GM23338 (cell line): ENCODE data around the gene COL6A1. TPM values are rescaled to one million over a fixed set of nuclear protein-coding genes. Genes with fewer than 3 reads are reported as not detected.

Experiments
- ATAC-seq: fragments of 200-7000 bp; cut with Tn5 transposase; 3 replicates; pipeline ENCODE4 v1.9.1; 2020
- DNase-seq: peaks from one replicate; pipeline ENCODE4 v3.0.0-alpha.2; 2015; ENCODE audit warnings: low spot score
- H2AFZ ChIP-seq: fragments of 200-600 bp; sonication (generic); 2 replicates; pipeline ENCODE4 v1.8.0; 2016; ENCODE audit warnings: antibody characterized with exemption, mild to moderate bottlenecking, moderate library complexity
- H3F3A ChIP-seq: fragments of 200-600 bp; sonication (generic); replicated peaks from 2 replicates; pipeline ENCODE4 v1.8.0; 2017; ENCODE audit warnings: antibody characterized with exemption, mixed run types, low read depth
- H3K27ac ChIP-seq: fragments of 200-600 bp; sonication (generic); 2 replicates; pipeline ENCODE4 v1.6.1; 2016; ENCODE audit warnings: low read depth
- H3K27me3 ChIP-seq: fragments of 200-600 bp; sonication (generic); 2 replicates; pipeline ENCODE4 v1.8.0; 2016; ENCODE audit warnings: mild to moderate bottlenecking, mixed run types, moderate library complexity; ENCODE audit not compliant: insufficient read depth
- H3K36me3 ChIP-seq: fragments of 200-600 bp; sonication (generic); 2 replicates; pipeline ENCODE4 v1.8.0; 2016; ENCODE audit warnings: mild to moderate bottlenecking; ENCODE audit not compliant: insufficient read depth
- H3K4me1 ChIP-seq: fragments of 200-600 bp; sonication (generic); 2 replicates; pipeline ENCODE4 v1.8.0; 2016; ENCODE audit warnings: mild to moderate bottlenecking, moderate library complexity; ENCODE audit not compliant: insufficient read depth
- H3K4me2 ChIP-seq: fragments of 200-600 bp; sonication (generic); 2 replicates; pipeline ENCODE4 v1.7.1; 2017; ENCODE audit warnings: mixed run types
- H3K4me3 ChIP-seq: fragments of 200-600 bp; sonication (generic); 2 replicates; pipeline ENCODE4 v1.6.1; 2016; ENCODE audit warnings: mixed run types
- H3K79me2 ChIP-seq: fragments of 200-600 bp; sonication (generic); replicated peaks from 2 replicates; pipeline ENCODE4 v1.8.0; 2017; ENCODE audit warnings: mild to moderate bottlenecking; ENCODE audit not compliant: insufficient read depth
- H3K9me2 ChIP-seq: fragments of 200-600 bp; sonication (generic); 2 replicates; pipeline ENCODE4 v1.8.0; 2017; ENCODE audit not compliant: insufficient read depth
- H4K20me1 ChIP-seq: fragments of 200-600 bp; sonication (generic); replicated peaks from 2 replicates; pipeline ENCODE4 v1.8.0; 2017; ENCODE audit warnings: mild to moderate bottlenecking; ENCODE audit not compliant: insufficient read depth
- H3K27ac Mint-ChIP-seq: 2 replicates; pipeline ENCODE4 v1.8.0; 2020; ENCODE audit warnings: inconsistent platforms, mild to moderate bottlenecking, moderate library complexity, mixed read lengths
- H3K27me3 Mint-ChIP-seq: 3 replicates; pipeline ENCODE4 v1.8.0; 2022; ENCODE audit warnings: low read depth, mild to moderate bottlenecking, moderate library complexity, mixed read lengths, inconsistent platforms; ENCODE audit not compliant: insufficient read depth, poor library complexity
- H3K36me3 Mint-ChIP-seq: 3 replicates; pipeline ENCODE4 v1.8.0; 2021; ENCODE audit warnings: low read depth, mild to moderate bottlenecking, inconsistent platforms, moderate library complexity, mixed read lengths
- H3K4me1 Mint-ChIP-seq: 3 replicates; pipeline ENCODE4 v1.8.0; 2020; ENCODE audit warnings: mild to moderate bottlenecking, inconsistent platforms, mixed read lengths
- H3K4me3 Mint-ChIP-seq: 3 replicates; pipeline ENCODE4 v1.8.0; 2021; ENCODE audit warnings: moderate library complexity, mild to moderate bottlenecking, inconsistent platforms, mixed read lengths
- H3K9me3 Mint-ChIP-seq: 3 replicates; pipeline ENCODE4 v1.8.0; 2020; ENCODE audit warnings: moderate library complexity, mild to moderate bottlenecking, inconsistent platforms, mixed read lengths
- EZH2 ChIP-seq: fragments of 200-600 bp; sonication (generic); IDR thresholded peaks from one replicate; pipeline ENCODE4 v1.8.0; 2017; ENCODE audit warnings: antibody characterized with exemption, mild to moderate bottlenecking, low read depth; ENCODE audit not compliant: unreplicated experiment
- JUNB ChIP-seq: IDR thresholded peaks from one replicate; pipeline ENCODE4 v1.6.1; 2016; ENCODE audit warnings: antibody characterized with exemption; ENCODE audit not compliant: unreplicated experiment
- NANOG ChIP-seq: IDR thresholded peaks from 2 replicates; pipeline ENCODE4 v1.6.1; 2016; ENCODE audit warnings: antibody characterized with exemption, borderline replicate concordance
- STAT1 ChIP-seq: IDR thresholded peaks from one replicate; pipeline ENCODE4 v1.6.1; 2016; ENCODE audit warnings: antibody characterized with exemption; ENCODE audit not compliant: unreplicated experiment
- ZNF114 ChIP-seq: fragments of 250-450 bp; sonication (Bioruptor Pico); IDR thresholded peaks from 2 replicates; pipeline ENCODE4 v1.5.0; 2020; ENCODE audit warnings: mild to moderate bottlenecking, moderate library complexity
- ZNF331 ChIP-seq: fragments of 250-450 bp; sonication (Bioruptor Pico); IDR thresholded peaks from 2 replicates; pipeline ENCODE4 v1.5.0; 2020; ENCODE audit warnings: low read depth, mild to moderate bottlenecking, moderate library complexity
- polyA plus RNA-seq: library from polyadenylated mRNA; unstranded; fragments of >200 nt; fragmentation: Nextera tagmentation; extraction: Ambion mirVana; gene quantifications from 2 replicates; pipeline ENCODE4 v1.2.1, GENCODE V29; 2016
- total RNA-seq: library from RNA; depleted of rRNA; stranded (reverse); fragments of >200 nt; shearing (Covaris generic); gene quantifications from 2 replicates; pipeline ENCODE4 v1.2.3, GENCODE V29; 2014
- TF ChIP-seq, protein P1 (sequence below): IDR thresholded peaks from 2 replicates; pipeline ENCODE4 v1.6.1; 2016; ENCODE audit warnings: antibody characterized with exemption
- TF ChIP-seq, protein P2 (sequence below): IDR thresholded peaks from one replicate; pipeline ENCODE4 v1.6.1; 2018; ENCODE audit warnings: antibody characterized with exemption; ENCODE audit not compliant: unreplicated experiment
- TF ChIP-seq, protein P3 (sequence below), 2 experiments: fragments of 200-600 bp in 1 of 2; sonication (generic) in 1 of 2; conservative IDR thresholded peaks; 2 replicates each; pipeline versions ENCODE4 v1.5.1 to v1.6.1; 2016 to 2017; ENCODE audit warnings: antibody characterized with exemption in 2 of 2, low read depth in 2 of 2, mild to moderate bottlenecking in 2 of 2, moderate library complexity in 1 of 2

The COL6A1 gene
- total and polyA plus RNA-seq, 2 experiments from 2014 or later = 76.0 to 180 TPM

DNA sequence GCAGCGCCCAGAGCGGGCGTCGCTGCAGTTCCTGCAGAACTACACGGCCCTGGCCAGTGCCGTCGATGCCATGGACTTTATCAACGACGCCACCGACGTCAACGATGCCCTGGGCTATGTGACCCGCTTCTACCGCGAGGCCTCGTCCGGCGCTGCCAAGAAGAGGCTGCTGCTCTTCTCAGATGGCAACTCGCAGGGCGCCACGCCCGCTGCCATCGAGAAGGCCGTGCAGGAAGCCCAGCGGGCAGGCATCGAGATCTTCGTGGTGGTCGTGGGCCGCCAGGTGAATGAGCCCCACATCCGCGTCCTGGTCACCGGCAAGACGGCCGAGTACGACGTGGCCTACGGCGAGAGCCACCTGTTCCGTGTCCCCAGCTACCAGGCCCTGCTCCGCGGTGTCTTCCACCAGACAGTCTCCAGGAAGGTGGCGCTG lies 22.0 kb downstream of the COL6A1 start (continued):
- TF ChIP-seq, protein P1, sequence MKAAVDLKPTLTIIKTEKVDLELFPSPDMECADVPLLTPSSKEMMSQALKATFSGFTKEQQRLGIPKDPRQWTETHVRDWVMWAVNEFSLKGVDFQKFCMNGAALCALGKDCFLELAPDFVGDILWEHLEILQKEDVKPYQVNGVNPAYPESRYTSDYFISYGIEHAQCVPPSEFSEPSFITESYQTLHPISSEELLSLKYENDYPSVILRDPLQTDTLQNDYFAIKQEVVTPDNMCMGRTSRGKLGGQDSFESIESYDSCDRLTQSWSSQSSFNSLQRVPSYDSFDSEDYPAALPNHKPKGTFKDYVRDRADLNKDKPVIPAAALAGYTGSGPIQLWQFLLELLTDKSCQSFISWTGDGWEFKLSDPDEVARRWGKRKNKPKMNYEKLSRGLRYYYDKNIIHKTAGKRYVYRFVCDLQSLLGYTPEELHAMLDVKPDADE = no peak
- TF ChIP-seq ZNF114 (no peak), EZH2 (no peak), NANOG (no peak), JUNB (no peak), STAT1 (no peak), ZNF331 (no peak)
- TF ChIP-seq, protein P2, sequence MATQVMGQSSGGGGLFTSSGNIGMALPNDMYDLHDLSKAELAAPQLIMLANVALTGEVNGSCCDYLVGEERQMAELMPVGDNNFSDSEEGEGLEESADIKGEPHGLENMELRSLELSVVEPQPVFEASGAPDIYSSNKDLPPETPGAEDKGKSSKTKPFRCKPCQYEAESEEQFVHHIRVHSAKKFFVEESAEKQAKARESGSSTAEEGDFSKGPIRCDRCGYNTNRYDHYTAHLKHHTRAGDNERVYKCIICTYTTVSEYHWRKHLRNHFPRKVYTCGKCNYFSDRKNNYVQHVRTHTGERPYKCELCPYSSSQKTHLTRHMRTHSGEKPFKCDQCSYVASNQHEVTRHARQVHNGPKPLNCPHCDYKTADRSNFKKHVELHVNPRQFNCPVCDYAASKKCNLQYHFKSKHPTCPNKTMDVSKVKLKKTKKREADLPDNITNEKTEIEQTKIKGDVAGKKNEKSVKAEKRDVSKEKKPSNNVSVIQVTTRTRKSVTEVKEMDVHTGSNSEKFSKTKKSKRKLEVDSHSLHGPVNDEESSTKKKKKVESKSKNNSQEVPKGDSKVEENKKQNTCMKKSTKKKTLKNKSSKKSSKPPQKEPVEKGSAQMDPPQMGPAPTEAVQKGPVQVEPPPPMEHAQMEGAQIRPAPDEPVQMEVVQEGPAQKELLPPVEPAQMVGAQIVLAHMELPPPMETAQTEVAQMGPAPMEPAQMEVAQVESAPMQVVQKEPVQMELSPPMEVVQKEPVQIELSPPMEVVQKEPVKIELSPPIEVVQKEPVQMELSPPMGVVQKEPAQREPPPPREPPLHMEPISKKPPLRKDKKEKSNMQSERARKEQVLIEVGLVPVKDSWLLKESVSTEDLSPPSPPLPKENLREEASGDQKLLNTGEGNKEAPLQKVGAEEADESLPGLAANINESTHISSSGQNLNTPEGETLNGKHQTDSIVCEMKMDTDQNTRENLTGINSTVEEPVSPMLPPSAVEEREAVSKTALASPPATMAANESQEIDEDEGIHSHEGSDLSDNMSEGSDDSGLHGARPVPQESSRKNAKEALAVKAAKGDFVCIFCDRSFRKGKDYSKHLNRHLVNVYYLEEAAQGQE = no peak
- TF ChIP-seq, protein P3, sequence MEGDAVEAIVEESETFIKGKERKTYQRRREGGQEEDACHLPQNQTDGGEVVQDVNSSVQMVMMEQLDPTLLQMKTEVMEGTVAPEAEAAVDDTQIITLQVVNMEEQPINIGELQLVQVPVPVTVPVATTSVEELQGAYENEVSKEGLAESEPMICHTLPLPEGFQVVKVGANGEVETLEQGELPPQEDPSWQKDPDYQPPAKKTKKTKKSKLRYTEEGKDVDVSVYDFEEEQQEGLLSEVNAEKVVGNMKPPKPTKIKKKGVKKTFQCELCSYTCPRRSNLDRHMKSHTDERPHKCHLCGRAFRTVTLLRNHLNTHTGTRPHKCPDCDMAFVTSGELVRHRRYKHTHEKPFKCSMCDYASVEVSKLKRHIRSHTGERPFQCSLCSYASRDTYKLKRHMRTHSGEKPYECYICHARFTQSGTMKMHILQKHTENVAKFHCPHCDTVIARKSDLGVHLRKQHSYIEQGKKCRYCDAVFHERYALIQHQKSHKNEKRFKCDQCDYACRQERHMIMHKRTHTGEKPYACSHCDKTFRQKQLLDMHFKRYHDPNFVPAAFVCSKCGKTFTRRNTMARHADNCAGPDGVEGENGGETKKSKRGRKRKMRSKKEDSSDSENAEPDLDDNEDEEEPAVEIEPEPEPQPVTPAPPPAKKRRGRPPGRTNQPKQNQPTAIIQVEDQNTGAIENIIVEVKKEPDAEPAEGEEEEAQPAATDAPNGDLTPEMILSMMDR (conservative IDR thresholded peaks at IDR 0.05; ENCODE audit: low read depth in 2 of 2) = no peak

DNA sequence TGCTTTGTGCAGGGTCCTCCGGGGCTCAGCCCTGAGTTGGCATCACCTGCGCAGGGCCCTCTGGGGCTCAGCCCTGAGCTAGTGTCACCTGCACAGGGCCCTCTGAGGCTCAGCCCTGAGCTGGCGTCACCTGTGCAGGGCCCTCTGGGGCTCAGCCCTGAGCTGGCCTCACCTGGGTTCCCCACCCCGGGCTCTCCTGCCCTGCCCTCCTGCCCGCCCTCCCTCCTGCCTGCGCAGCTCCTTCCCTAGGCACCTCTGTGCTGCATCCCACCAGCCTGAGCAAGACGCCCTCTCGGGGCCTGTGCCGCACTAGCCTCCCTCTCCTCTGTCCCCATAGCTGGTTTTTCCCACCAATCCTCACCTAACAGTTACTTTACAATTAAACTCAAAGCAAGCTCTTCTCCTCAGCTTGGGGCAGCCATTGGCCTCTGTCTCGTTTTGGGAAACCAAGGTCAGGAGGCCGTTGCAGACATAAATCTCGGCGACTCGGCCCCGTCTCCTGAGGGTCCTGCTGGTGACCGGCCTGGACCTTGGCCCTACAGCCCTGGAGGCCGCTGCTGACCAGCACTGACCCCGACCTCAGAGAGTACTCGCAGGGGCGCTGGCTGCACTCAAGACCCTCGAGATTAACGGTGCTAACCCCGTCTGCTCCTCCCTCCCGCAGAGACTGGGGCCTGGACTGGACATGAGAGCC lies 22.7 kb downstream of the COL6A1 start:
- Histone ChIP-seq H3F3A (no peaks in the 10 kb centered on the region), H3K4me2 (no peak overlapping the region), H3K27me3 (no peaks in the 10 kb centered on the region), H3K27ac (no peak overlapping the region), H3K4me3 (no peak overlapping the region), H3K36me3 (0 out of 2 replicates have a peak, but pooled peaks cover 6% of the 10 kb centered on the region), H3K9me2 (no peaks in the 10 kb centered on the region), H3K4me1 (no peaks in the 10 kb centered on the region), H4K20me1 (no peaks in the 10 kb centered on the region; the same call in 1 of the 2 replicates), H2AFZ (no peak overlapping the region), H3K79me2 (no peaks in the 10 kb centered on the region)
- Mint-ChIP-seq H3K27me3 (peaks cover 3% of the 10 kb centered on the region), H3K4me1 (no peaks in the 10 kb centered on the region), H3K4me3 (no peak overlapping the region; the same call in 2 of the 3 replicates), H3K36me3 (peaks cover 14% of the 10 kb centered on the region), H3K27ac (no peak overlapping the region), H3K9me3 (peaks cover 16% of the 10 kb centered on the region)
- ATAC-seq (no peak), DNase-seq (no peak)
- TF ChIP-seq NANOG (no peak), JUNB (no peak)
